GM06990 (cell line): ENCODE results near the gene TIE1.

Experiments
- DNase-seq: peaks from one replicate; pipeline ENCODE4 v3.0.0-alpha.2; 2011; ENCODE audit not compliant: insufficient read length; ENCODE audit errors: extremely low read depth
- H3K27me3 ChIP-seq: replicated peaks from 2 replicates; pipeline ENCODE4 v1.6.0; 2011; ENCODE audit warnings: low read length; ENCODE audit not compliant: control insufficient read depth, insufficient read depth
- H3K36me3 ChIP-seq: 2 replicates; pipeline ENCODE4 v1.5.1; 2011; ENCODE audit warnings: low read length; ENCODE audit not compliant: control insufficient read depth, insufficient read depth
- H3K4me3 ChIP-seq: replicated peaks from 2 replicates; pipeline ENCODE4 v1.5.1; 2011; ENCODE audit warnings: low read depth, mild to moderate bottlenecking, control low read depth, low read length
- CTCF ChIP-seq: IDR thresholded peaks from 2 replicates; pipeline ENCODE4 v1.5.1; 2011; ENCODE audit warnings: low read length, control low read depth, mild to moderate bottlenecking, inconsistent platforms; ENCODE audit not compliant: insufficient read depth, poor library complexity, severe bottlenecking

Gene TIE1

GRCh38 chr1:43327549-43328292 lies 26.9 kb downstream of the TIE1 start:
- no peak overlapping the region for H3K4me3 ChIP-seq
- no peaks in the 10 kb centered on the region for H3K27me3 ChIP-seq
- H3K36me3 ChIP-seq, result no peaks in the 10 kb centered on the region
- TF ChIP-seq CTCF, result no peak
- DNase-seq, result no peak

GRCh38 chr1:43329995-43330751 lies 29.4 kb downstream of the TIE1 start:
- Histone ChIP-seq H3K27me3 (no peaks in the 10 kb centered on the region), H3K4me3 (no peak overlapping the region), H3K36me3 (no peaks in the 10 kb centered on the region)
- DNase-seq, result no peak
- TF ChIP-seq CTCF, result no peak

- H3K4me3 ChIP-seq, result no peak overlapping the region
- no peak for DNase-seq
These were observed 30.9 kb downstream of the TIE1 start for GRCh38 chr1:43331688-43332087.

GRCh38 chr1:43334453-43335205 lies 33.8 kb downstream of the TIE1 start:
- TF ChIP-seq CTCF, result no peak
- Histone ChIP-seq H3K36me3 (no peaks in the 10 kb centered on the region), H3K4me3 (no peak overlapping the region), H3K27me3 (no peaks in the 10 kb centered on the region)
- DNase-seq, result no peak

More at GRCh38 chr1:43331688-43332087, 30.9 kb downstream of the TIE1 start:
- Histone ChIP-seq H3K27me3 (no peaks in the 10 kb centered on the region), H3K36me3 (no peaks in the 10 kb centered on the region)
- no peak for TF ChIP-seq CTCF

- Histone ChIP-seq H3K36me3 (no peaks in the 10 kb centered on the region), H3K27me3 (no peaks in the 10 kb centered on the region), H3K4me3 (no peak within 1 kb of the TSS)
- no peak for DNase-seq
- no peak for TF ChIP-seq CTCF
These were observed 36.8 kb downstream of the TIE1 start, which contains the start of gene MPL for GRCh38 chr1:43337588-43337987. Gene MPL, plus strand, starts transcription at chr1:43337818. Its CDS starts 31 bp downstream, at chr1:43337849.
